GM18870 (cell line): ENCODE results near the gene ZEB1.
"Not testable (repeated sequence)": the region's sequence is repeated elsewhere in the genome, so short reads cannot be mapped to it uniquely, and the experiment has no call there.

Experiments
- ATAC-seq: cut with Tn5 transposase; IDR thresholded peaks from one replicate; pipeline ENCODE4 v1.9.1; 2021; ENCODE audit warnings: moderate library complexity; ENCODE audit not compliant: unreplicated experiment

The ZEB1 gene

GRCh38 chr10:31317652-31318381 is 1.2 kb upstream of the ZEB1 start:
- ATAC-seq: no peak

GRCh38 chr10:31318382-31318853 is 598 bp upstream of the ZEB1 start:
- ATAC-seq: peak; percentile 69

GRCh38 chr10:31319602-31320549 is 860 bp downstream of the ZEB1 start:
- no peak for ATAC-seq

GRCh38 chr10:31320550-31321211 is 1.7 kb downstream of the ZEB1 start:
- no peak for ATAC-seq

GRCh38 chr10:31321396-31321941 is 2.5 kb downstream of the ZEB1 start:
- no peak for ATAC-seq

GRCh38 chr10:31322647-31323046 is 3.6 kb downstream of the ZEB1 start:
- no peak for ATAC-seq

GRCh38 chr10:31340343-31340742 is 21.3 kb downstream of the ZEB1 start:
- no peak for ATAC-seq

GRCh38 chr10:31341552-31341951 is 22.5 kb downstream of the ZEB1 start:
- no peak for ATAC-seq

- no peak for ATAC-seq
Observed at GRCh38 chr10:31343009-31343408, 24.0 kb downstream of the ZEB1 start.

GRCh38 chr10:31343551-31343950 is 24.5 kb downstream of the ZEB1 start:
- ATAC-seq: no peak

GRCh38 chr10:31345886-31346285 is 26.9 kb downstream of the ZEB1 start:
- ATAC-seq: no peak

- no peak for ATAC-seq
Observed at GRCh38 chr10:31346953-31347352, 27.9 kb downstream of the ZEB1 start.

- ATAC-seq: no peak
Observed at GRCh38 chr10:31347705-31348104, 28.7 kb downstream of the ZEB1 start.

GRCh38 chr10:31350891-31351290 is 31.9 kb downstream of the ZEB1 start:
- ATAC-seq: no peak

GRCh38 chr10:31352436-31353226 is 33.6 kb downstream of the ZEB1 start:
- ATAC-seq: no peak

- peak; percentile 86 for ATAC-seq
Observed at GRCh38 chr10:31353574-31353973, 34.6 kb downstream of the ZEB1 start.

GRCh38 chr10:31358688-31359330 is 39.8 kb downstream of the ZEB1 start:
- no peak for ATAC-seq

- ATAC-seq: no peak
Observed at GRCh38 chr10:31359979-31360378, 41.0 kb downstream of the ZEB1 start.

- ATAC-seq: not testable (repeated sequence)
Observed at GRCh38 chr10:31361475-31361874, 42.5 kb downstream of the ZEB1 start.
